Neural cell (in vitro differentiated cells): ENCODE data around the gene LEUTX. TPM values are rescaled to one million over a fixed set of nuclear protein-coding genes. Genes with fewer than 3 reads are reported as not detected.

ENCODE experiments used
- H2AFZ ChIP-seq: fragments of 200-600, 300-800 bp; sonication (generic), shearing (Covaris generic); 2 replicates; pipeline ENCODE4 v1.6.0; 2014; ENCODE audit warnings: low read depth, mild to moderate bottlenecking, antibody characterized with exemption, low read length, moderate library complexity
- H3F3A ChIP-seq: fragments of 200-600 bp; shearing (Covaris generic); 2 replicates; pipeline ENCODE4 v1.6.1; 2016; ENCODE audit warnings: mild to moderate bottlenecking, moderate library complexity, mixed read lengths, antibody characterized with exemption, low read length; ENCODE audit not compliant: insufficient read depth, poor library complexity, severe bottlenecking
- H3K27ac ChIP-seq: fragments of 200-600, 300-800 bp; sonication (generic), shearing (Covaris generic); 2 replicates; pipeline ENCODE4 v1.5.1; 2014; ENCODE audit warnings: mild to moderate bottlenecking, low read length, moderate library complexity
- H3K27me3 ChIP-seq: fragments of 300-800, 200-600 bp; sonication (generic), shearing (Covaris generic); 2 replicates; pipeline ENCODE4 v1.6.0; 2014; ENCODE audit warnings: mild to moderate bottlenecking, low read depth, low read length, moderate library complexity; ENCODE audit not compliant: insufficient read depth
- H3K36me3 ChIP-seq: fragments of 300-800, 200-600 bp; sonication (generic), shearing (Covaris generic); 2 replicates; pipeline ENCODE4 v1.5.1; 2014; ENCODE audit warnings: mild to moderate bottlenecking, antibody characterized with exemption, low read length, moderate library complexity; ENCODE audit not compliant: insufficient read depth
- H3K4me2 ChIP-seq: fragments of 300-800, 200-600 bp; sonication (generic), shearing (Covaris generic); 2 replicates; pipeline ENCODE4 v1.6.0; 2014; ENCODE audit warnings: mild to moderate bottlenecking, low read length
- H3K4me3 ChIP-seq: fragments of 300-800, 200-600 bp; sonication (generic), shearing (Covaris generic); 2 replicates; pipeline ENCODE4 v1.5.1; 2014; ENCODE audit warnings: mild to moderate bottlenecking, low read length, moderate library complexity
- H3K79me2 ChIP-seq: fragments of 200-600 bp; shearing (Covaris generic); replicated peaks from 2 replicates; pipeline ENCODE4 v1.6.0; 2014; ENCODE audit warnings: mild to moderate bottlenecking, low read length, moderate library complexity; ENCODE audit not compliant: insufficient read depth
- H3K9ac ChIP-seq: fragments of 300-800, 200-600 bp; sonication (generic), shearing (Covaris generic); 2 replicates; pipeline ENCODE4 v1.6.1; 2016; ENCODE audit warnings: mild to moderate bottlenecking, low read length, mixed read lengths
- H3K9me2 ChIP-seq: fragments of 200-600 bp; shearing (Covaris generic); 2 replicates; pipeline ENCODE4 v1.6.1; 2016; ENCODE audit warnings: mild to moderate bottlenecking, low read length, mixed read lengths; ENCODE audit not compliant: insufficient read depth
- H3K9me3 ChIP-seq: fragments of 200-600, 300-800 bp; sonication (generic), shearing (Covaris generic); 2 replicates; pipeline ENCODE4 v1.6.1; 2016; ENCODE audit warnings: mild to moderate bottlenecking, mixed run types, low read length, moderate library complexity, mixed read lengths
- H4K20me1 ChIP-seq: fragments of 200-600 bp; shearing (Covaris generic); 2 replicates; pipeline ENCODE4 v1.6.1; 2016; ENCODE audit warnings: mild to moderate bottlenecking, mixed run types; ENCODE audit not compliant: insufficient read depth
- CTCF ChIP-seq: fragments of 450-650 bp; IDR thresholded peaks from 2 replicates; pipeline ENCODE4 v1.5.1; 2014; ENCODE audit warnings: antibody characterized with exemption, mild to moderate bottlenecking, moderate library complexity; ENCODE audit not compliant: poor library complexity, severe bottlenecking
- EP300 ChIP-seq: fragments of 450-650 bp; conservative IDR thresholded peaks from 2 replicates; pipeline ENCODE4 v1.6.1; 2014; ENCODE audit warnings: antibody characterized with exemption, mild to moderate bottlenecking, moderate library complexity; ENCODE audit not compliant: poor library complexity, severe bottlenecking
- EZH2 ChIP-seq: fragments of 200-600, 300-800 bp; shearing (Covaris generic), sonication (generic); IDR thresholded peaks from 2 replicates; pipeline ENCODE4 v1.6.1; 2014; ENCODE audit warnings: antibody characterized with exemption, low read length, borderline replicate concordance, mild to moderate bottlenecking; ENCODE audit not compliant: insufficient read depth, poor library complexity, severe bottlenecking
- MXI1 ChIP-seq: fragments of 450-650 bp; conservative IDR thresholded peaks from 2 replicates; pipeline ENCODE4 v1.6.1; 2014; ENCODE audit warnings: antibody characterized with exemption, mild to moderate bottlenecking; ENCODE audit not compliant: poor library complexity, severe bottlenecking
- POLR2AphosphoS5 ChIP-seq: IDR thresholded peaks from 2 replicates; pipeline ENCODE4 v1.6.1; 2012
- RAD21 ChIP-seq: fragments of 450-650 bp; conservative IDR thresholded peaks from 2 replicates; pipeline ENCODE4 v1.6.1; 2014; ENCODE audit warnings: antibody characterized with exemption, mild to moderate bottlenecking, moderate library complexity
- REST ChIP-seq: IDR thresholded peaks from 2 replicates; pipeline ENCODE4 v1.6.1; 2012; ENCODE audit warnings: borderline replicate concordance
- SMC3 ChIP-seq: fragments of 450-650 bp; conservative IDR thresholded peaks from 2 replicates; pipeline ENCODE4 v1.6.1; 2014; ENCODE audit warnings: antibody characterized with exemption, mild to moderate bottlenecking, moderate library complexity; ENCODE audit not compliant: poor library complexity
- TAF1 ChIP-seq: IDR thresholded peaks from 2 replicates; pipeline ENCODE4 v1.6.1; 2012; ENCODE audit warnings: low read depth
- polyA plus RNA-seq: library from polyadenylated mRNA; depleted of rRNA; stranded (reverse); fragments of >200 nt; gene quantifications from 2 replicates; pipeline ENCODE4 v1.2.3, GENCODE V29; 2014

Gene LEUTX
- polyA plus RNA-seq, 1 donor from 2014 or later: not detected

- no peak for TF ChIP-seq EP300
- TF ChIP-seq TAF1: no peak
Observed at GRCh38 chr19:39736088-39736487, 42.6 kb upstream of the LEUTX start (continued).

- Histone ChIP-seq H3K4me2 (no peak overlapping the region), H4K20me1 (no peaks in the 10 kb centered on the region), H3K9me2 (no peaks in the 10 kb centered on the region)
Observed at GRCh38 chr19:39737351-39737750, 41.3 kb upstream of the LEUTX start.

More at GRCh38 chr19:39737351-39737750, 41.3 kb upstream of the LEUTX start:
- H3K9me3 ChIP-seq: no peaks in the 10 kb centered on the region
- no peaks in the 10 kb centered on the region for H3F3A ChIP-seq
- no peaks in the 10 kb centered on the region for H3K36me3 ChIP-seq
- no peaks in the 10 kb centered on the region for H3K27me3 ChIP-seq
- H2AFZ ChIP-seq: no peak overlapping the region
- no peak overlapping the region for H3K27ac ChIP-seq
- TF ChIP-seq SMC3: no peak
- TF ChIP-seq MXI1: no peak
- TF ChIP-seq CTCF: no peak
- TF ChIP-seq REST: no peak
- no peak for TF ChIP-seq TAF1
- no peak for TF ChIP-seq RAD21
- TF ChIP-seq POLR2AphosphoS5: no peak
- TF ChIP-seq EP300: no peak
- TF ChIP-seq EZH2: no peak
- no peaks in the 10 kb centered on the region for H3K79me2 ChIP-seq
- H3K4me3 ChIP-seq: no peak overlapping the region
- H3K9ac ChIP-seq: no peak overlapping the region
